H9 (cell line): ENCODE measurements around the gene CCR2. TPM values are rescaled to one million over a fixed set of nuclear protein-coding genes. Genes with fewer than 3 reads are reported as not detected.

Experiments used
- DNase-seq: peaks from one replicate; pipeline ENCODE4 v3.0.0-alpha.2; 2017
- H2AFZ ChIP-seq: one replicate; pipeline ENCODE4 v1.6.1; 2013; ENCODE audit warnings: mild to moderate bottlenecking, low read length, control low read depth, moderate library complexity
- H2AK5ac ChIP-seq: 2 replicates; pipeline ENCODE4 v1.6.1; 2013; ENCODE audit warnings: low read length, control low read depth, mixed read lengths; ENCODE audit not compliant: insufficient read length
- H2BK120ac ChIP-seq: one replicate; pipeline ENCODE4 v1.6.1; 2013; ENCODE audit warnings: low read depth, mild to moderate bottlenecking, low read length, control low read depth, inconsistent platforms; ENCODE audit not compliant: poor library complexity, severe bottlenecking
- H2BK12ac ChIP-seq: 2 replicates; pipeline ENCODE4 v1.6.1; 2013; ENCODE audit warnings: low read length, control low read depth, mixed read lengths, low read depth; ENCODE audit not compliant: insufficient read length
- H2BK15ac ChIP-seq: 2 replicates; pipeline ENCODE4 v1.6.1; 2013; ENCODE audit warnings: low read depth, low read length, control low read depth
- H2BK20ac ChIP-seq: one replicate; pipeline ENCODE4 v1.6.1; 2013; ENCODE audit warnings: low read depth, mild to moderate bottlenecking, low read length, control low read depth, inconsistent platforms; ENCODE audit not compliant: poor library complexity, severe bottlenecking
- H2BK5ac ChIP-seq: 2 replicates; pipeline ENCODE4 v1.6.1; 2013; ENCODE audit warnings: low read length, control low read depth, mixed read lengths; ENCODE audit not compliant: insufficient read length
- H3K14ac ChIP-seq: 2 replicates; pipeline ENCODE4 v1.6.1; 2013; ENCODE audit warnings: low read length, control low read depth; ENCODE audit not compliant: insufficient read depth
- H3K18ac ChIP-seq: 2 replicates; pipeline ENCODE4 v1.6.1; 2013; ENCODE audit warnings: low read depth, mild to moderate bottlenecking, mixed read lengths, low read length, control low read depth; ENCODE audit not compliant: insufficient read length
- H3K23ac ChIP-seq: 2 replicates; pipeline ENCODE4 v1.6.1; 2013; ENCODE audit warnings: low read length, control low read depth, mixed read lengths, low read depth; ENCODE audit not compliant: insufficient read length
- H3K23me2 ChIP-seq: 2 replicates; pipeline ENCODE4 v1.6.1; 2013; ENCODE audit warnings: low read depth, mild to moderate bottlenecking, mixed read lengths, low read length, control low read depth; ENCODE audit not compliant: insufficient read length, poor library complexity, severe bottlenecking
- H3K27ac ChIP-seq: 2 replicates; pipeline ENCODE4 v1.5.1; 2013; ENCODE audit warnings: low read length, control low read depth, mixed read lengths, low read depth; ENCODE audit not compliant: insufficient read length
- H3K27me3 ChIP-seq: 2 replicates; pipeline ENCODE4 v1.6.1; 2013; ENCODE audit warnings: low read length, control low read depth, inconsistent platforms; ENCODE audit not compliant: insufficient read depth
- H3K4ac ChIP-seq: 2 replicates; pipeline ENCODE4 v1.6.1; 2013; ENCODE audit warnings: low read depth, mild to moderate bottlenecking, control low read depth, inconsistent platforms, low read length, moderate library complexity
- H3K4me1 ChIP-seq: 2 replicates; pipeline ENCODE4 v1.6.1; 2013; ENCODE audit warnings: low read length, control low read depth, inconsistent platforms; ENCODE audit not compliant: insufficient read depth
- H3K4me2 ChIP-seq: 2 replicates; pipeline ENCODE4 v1.6.1; 2013; ENCODE audit warnings: low read length, control low read depth, mixed read lengths; ENCODE audit not compliant: insufficient read length, insufficient read depth
- H3K56ac ChIP-seq: 2 replicates; pipeline ENCODE4 v1.6.1; 2013; ENCODE audit warnings: low read depth, mild to moderate bottlenecking, mixed read lengths, low read length, control low read depth; ENCODE audit not compliant: insufficient read length
- H3K79me1 ChIP-seq: 2 replicates; pipeline ENCODE4 v1.6.1; 2013; ENCODE audit warnings: low read depth, mild to moderate bottlenecking, moderate library complexity, low read length, control low read depth, inconsistent platforms; ENCODE audit not compliant: insufficient read depth, poor library complexity, severe bottlenecking
- H3K79me2 ChIP-seq: 2 replicates; pipeline ENCODE4 v1.6.1; 2013; ENCODE audit warnings: low read length, control low read depth, inconsistent platforms; ENCODE audit not compliant: insufficient read depth
- H3K9ac ChIP-seq: 2 replicates; pipeline ENCODE4 v1.6.1; 2013; ENCODE audit warnings: low read length, control low read depth, mixed read lengths; ENCODE audit not compliant: insufficient read length; ENCODE audit errors: extremely low read depth
- H3K9me3 ChIP-seq: one replicate; pipeline ENCODE4 v1.6.1; 2013; ENCODE audit warnings: low read depth, low read length, inconsistent platforms; ENCODE audit not compliant: control insufficient read depth
- H3T11ph ChIP-seq: one replicate; pipeline ENCODE4 v1.6.1; 2013; ENCODE audit warnings: mild to moderate bottlenecking, low read length, control low read depth, inconsistent platforms
- H4K20me1 ChIP-seq: one replicate; pipeline ENCODE4 v1.6.1; 2013; ENCODE audit not compliant: control insufficient read depth, insufficient read length, insufficient read depth
- H4K5ac ChIP-seq: 2 replicates; pipeline ENCODE4 v1.6.1; 2013; ENCODE audit warnings: low read depth, mild to moderate bottlenecking, mixed read lengths, low read length, control low read depth; ENCODE audit not compliant: insufficient read length
- H4K8ac ChIP-seq: replicated peaks from 2 replicates; pipeline ENCODE4 v1.6.1; 2013; ENCODE audit warnings: low read length, control low read depth, mixed read lengths, low read depth; ENCODE audit not compliant: insufficient read length
- H4K91ac ChIP-seq: 2 replicates; pipeline ENCODE4 v1.6.1; 2013; ENCODE audit warnings: low read depth, mild to moderate bottlenecking, moderate library complexity, mixed read lengths, low read length, control low read depth; ENCODE audit not compliant: insufficient read length
- H3K27ac Mint-ChIP-seq, 3 experiments: 2 replicates in 2 of 3; 3 replicates in 1 of 3; pipeline ENCODE4 v1.8.0; 2020 to 2021; ENCODE audit warnings: mixed read lengths in 3 of 3, mild to moderate bottlenecking in 1 of 3, moderate library complexity in 1 of 3
- H3K27me3 Mint-ChIP-seq: 2 replicates; pipeline ENCODE4 v1.8.0; 2021; ENCODE audit warnings: low read depth, mild to moderate bottlenecking, moderate library complexity, mixed read lengths
- H3K36me3 Mint-ChIP-seq, 3 experiments: 2 replicates in 2 of 3; 3 replicates in 1 of 3; pipeline ENCODE4 v1.8.0; 2020 to 2021; ENCODE audit warnings: low read depth in 3 of 3, mixed read lengths in 3 of 3; ENCODE audit not compliant: insufficient read depth in 1 of 3
- H3K4me1 Mint-ChIP-seq, 2 experiments: 2 replicates each; pipeline ENCODE4 v1.8.0; 2020; ENCODE audit warnings: mixed read lengths in 2 of 2
- H3K4me3 Mint-ChIP-seq, 2 experiments: 2 replicates in 1 of 2; 3 replicates in 1 of 2; pipeline ENCODE4 v1.8.0; 2020 to 2021; ENCODE audit warnings: mild to moderate bottlenecking in 2 of 2, mixed read lengths in 2 of 2, moderate library complexity in 1 of 2
- H3K9me3 Mint-ChIP-seq, 2 experiments: 2 replicates in 1 of 2; 3 replicates in 1 of 2; pipeline ENCODE4 v1.8.0; 2020; ENCODE audit warnings: mild to moderate bottlenecking in 2 of 2, mixed read lengths in 2 of 2, moderate library complexity in 1 of 2
- WGBS: extraction: QIAGEN DNeasy Blood & Tissue Kit; methylation state at CpG from one replicate; pipeline ENCODE4 v1.1.7; 2013; ENCODE audit warnings: missing lambda C conversion rate, low lambda C conversion rate, mixed read lengths; ENCODE audit not compliant: insufficient read length; ENCODE audit errors: extremely low coverage; 5-methylcytosine and 5-hydroxymethylcytosine counted together
- total RNA-seq: library from RNA; stranded (reverse); gene quantifications from 2 replicates; pipeline ENCODE4 v1.2.1, GENCODE V29; 2021
- TF ChIP-seq, protein P1 (sequence below): fragments of 200-600 bp; sonication (generic); conservative IDR thresholded peaks from 3 replicates; pipeline ENCODE4 v1.8.0; 2021; ENCODE audit warnings: antibody characterized with exemption, mild to moderate bottlenecking

The CCR2 gene
- total RNA-seq, 1 experiment from 2014 or later, result not detected

DNA sequence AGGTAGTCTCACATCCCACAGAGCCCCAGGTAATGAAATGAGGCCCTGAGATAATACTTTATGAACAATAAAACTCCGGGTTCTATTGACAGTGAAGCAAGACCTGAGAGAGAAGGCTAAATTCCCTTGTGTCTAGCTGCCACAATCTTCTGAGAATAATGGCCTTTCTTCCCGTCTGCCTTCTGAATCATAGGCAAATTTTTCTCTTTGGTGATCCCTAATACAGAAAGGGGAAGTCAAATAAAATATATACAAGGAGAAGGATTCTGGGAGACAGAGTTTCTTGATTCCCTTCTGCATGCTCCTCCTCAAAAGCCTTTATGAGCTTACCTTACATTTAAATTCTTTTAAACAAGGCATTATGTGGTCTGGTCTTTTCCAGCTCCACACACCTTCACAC, 29.9 kb upstream of the CCR2 start:
- Histone ChIP-seq H4K5ac (no peak overlapping the region), H3K9ac (no peak overlapping the region), H2AFZ (no peak overlapping the region), H3K14ac (no peak overlapping the region), H3K27me3 (no peaks in the 10 kb centered on the region; the same call in 1 of the 2 replicates), H3K18ac (no peak overlapping the region), H2AK5ac (no peak overlapping the region), H4K8ac (no peak overlapping the region), H3K27ac (no peak overlapping the region), H3K56ac (no peak overlapping the region), H4K91ac (no peak overlapping the region), H3K23me2 (no peaks in the 10 kb centered on the region), H3K4me2 (no peak overlapping the region), H4K20me1 (no peaks in the 10 kb centered on the region), H3K4ac (no peak overlapping the region), H2BK5ac (no peak overlapping the region), H3K9me3 (no peaks in the 10 kb centered on the region), H2BK120ac (no peak overlapping the region), H3K23ac (no peak overlapping the region), H3T11ph (no peak overlapping the region), H2BK15ac (no peak overlapping the region), H3K79me2 (no peaks in the 10 kb centered on the region), H3K79me1 (no peaks in the 10 kb centered on the region), H2BK20ac (no peak overlapping the region), H3K4me1 (no peaks in the 10 kb centered on the region), H2BK12ac (no peak overlapping the region)
- TF ChIP-seq, protein P1, sequence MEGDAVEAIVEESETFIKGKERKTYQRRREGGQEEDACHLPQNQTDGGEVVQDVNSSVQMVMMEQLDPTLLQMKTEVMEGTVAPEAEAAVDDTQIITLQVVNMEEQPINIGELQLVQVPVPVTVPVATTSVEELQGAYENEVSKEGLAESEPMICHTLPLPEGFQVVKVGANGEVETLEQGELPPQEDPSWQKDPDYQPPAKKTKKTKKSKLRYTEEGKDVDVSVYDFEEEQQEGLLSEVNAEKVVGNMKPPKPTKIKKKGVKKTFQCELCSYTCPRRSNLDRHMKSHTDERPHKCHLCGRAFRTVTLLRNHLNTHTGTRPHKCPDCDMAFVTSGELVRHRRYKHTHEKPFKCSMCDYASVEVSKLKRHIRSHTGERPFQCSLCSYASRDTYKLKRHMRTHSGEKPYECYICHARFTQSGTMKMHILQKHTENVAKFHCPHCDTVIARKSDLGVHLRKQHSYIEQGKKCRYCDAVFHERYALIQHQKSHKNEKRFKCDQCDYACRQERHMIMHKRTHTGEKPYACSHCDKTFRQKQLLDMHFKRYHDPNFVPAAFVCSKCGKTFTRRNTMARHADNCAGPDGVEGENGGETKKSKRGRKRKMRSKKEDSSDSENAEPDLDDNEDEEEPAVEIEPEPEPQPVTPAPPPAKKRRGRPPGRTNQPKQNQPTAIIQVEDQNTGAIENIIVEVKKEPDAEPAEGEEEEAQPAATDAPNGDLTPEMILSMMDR, result no peak
- peaks cover 6 to 9% of the 10 kb centered on the region in 2 experiments; a peak in 3 of 5 replicates for H3K9me3 Mint-ChIP-seq
- no peak overlapping the region for H3K4me3 Mint-ChIP-seq
- no CpG with 5 or more reads among the region's 2 CpGs for WGBS
- H3K36me3 Mint-ChIP-seq, result no peaks in the 10 kb centered on the region
- no peak for DNase-seq
- peaks cover 8% of the 10 kb centered on the region for H3K27me3 Mint-ChIP-seq
- H3K4me1 Mint-ChIP-seq, result no peaks in the 10 kb centered on the region
- H3K27ac Mint-ChIP-seq, result no peak overlapping the region
